Globus pallidus (tissue), 1 donor: Measurements from ENCODE around the gene CNGA3.
A peak's percentile ranks its signal among the peaks of the same experiment; 100 is the strongest.

Experiments used
- DNase-seq: peaks from one replicate; pipeline ENCODE4 v3.0.0-alpha.2; 2015; ENCODE audit warnings: low spot score

CNGA3 gene

DNA sequence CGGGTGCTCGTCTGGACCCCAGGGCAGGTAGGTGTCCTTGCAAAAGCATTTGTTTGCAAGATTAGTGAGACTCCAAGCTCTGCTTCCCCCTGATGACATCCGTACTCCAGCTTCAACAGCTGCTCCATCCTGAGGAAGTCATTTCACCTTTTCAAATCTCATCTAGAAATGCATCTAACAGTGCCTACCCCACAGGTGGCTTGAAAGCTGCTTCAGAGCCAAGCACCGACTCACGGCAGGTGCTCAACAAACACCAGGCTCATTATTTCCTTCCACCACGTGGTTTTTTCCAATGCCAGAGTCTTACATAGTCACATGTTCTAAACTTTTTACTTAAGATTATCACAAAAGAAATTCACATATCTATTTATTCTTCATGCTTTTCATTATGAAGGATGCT lies 31.9 kb downstream of the CNGA3 start:
- no peak for DNase-seq

DNA sequence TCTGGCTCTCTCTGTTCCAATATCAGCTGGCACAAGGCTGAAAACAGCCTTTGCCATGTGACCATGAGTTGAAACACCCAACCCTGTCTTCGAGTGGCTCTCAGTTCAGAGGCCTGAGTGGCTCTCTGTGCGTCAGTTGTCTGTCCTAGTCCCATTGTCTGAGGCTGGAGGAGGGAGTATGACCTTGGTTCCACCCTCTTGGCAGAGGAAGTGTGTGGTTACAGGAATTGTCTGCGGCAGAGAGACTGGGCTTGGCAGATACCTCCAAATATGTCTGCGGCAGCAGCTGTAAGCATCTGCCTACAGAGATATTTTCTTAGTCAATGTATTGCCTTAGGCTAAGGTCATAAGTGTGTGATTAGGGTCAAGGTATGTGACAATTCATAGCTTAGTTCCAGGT lies 32.6 kb downstream of the CNGA3 start:
- DNase-seq, result no peak

DNA sequence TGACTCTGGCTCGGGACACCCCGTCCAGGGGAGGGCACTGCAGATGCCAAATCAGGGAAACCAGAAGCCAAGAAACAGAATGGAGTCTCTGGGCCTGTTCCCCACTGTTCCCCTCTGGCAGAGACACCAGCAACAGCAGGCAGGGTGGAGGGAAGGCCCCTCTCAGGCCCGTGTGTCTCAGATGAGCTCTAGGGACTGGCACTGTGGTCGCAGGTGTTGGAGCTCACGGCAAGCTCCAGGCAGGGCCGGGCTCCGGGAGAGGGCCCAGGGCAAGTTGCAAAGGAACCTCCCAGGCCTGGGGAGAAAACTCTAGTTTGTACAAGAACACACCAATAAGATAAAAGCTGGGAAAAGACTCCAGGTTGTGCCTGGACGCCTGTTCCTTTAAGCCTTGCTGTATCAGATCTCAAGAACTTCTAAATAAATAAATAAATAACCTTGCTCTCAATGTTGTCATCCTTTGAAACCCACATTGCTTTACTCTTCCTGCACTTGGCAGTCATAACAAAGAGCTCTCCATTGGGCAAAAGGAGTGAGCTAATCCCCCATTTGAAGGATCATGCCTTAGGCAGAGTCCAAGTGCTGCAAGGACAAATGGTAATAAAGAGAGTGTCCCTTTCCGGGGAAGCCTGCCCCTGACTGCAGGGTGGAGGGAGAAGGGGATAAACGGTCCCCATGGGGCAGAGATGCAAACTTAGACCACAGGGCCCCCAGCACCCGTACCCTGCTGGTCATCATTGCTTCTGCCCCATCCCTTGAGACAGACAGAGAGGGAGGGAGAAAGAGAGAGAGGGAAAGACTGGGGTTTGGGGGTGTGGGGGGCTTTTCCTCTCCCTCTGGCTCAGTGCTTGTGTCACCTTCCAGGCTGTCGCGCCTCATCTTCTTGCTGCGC lies 33.3 kb downstream of the CNGA3 start:
- no peak for DNase-seq

DNA sequence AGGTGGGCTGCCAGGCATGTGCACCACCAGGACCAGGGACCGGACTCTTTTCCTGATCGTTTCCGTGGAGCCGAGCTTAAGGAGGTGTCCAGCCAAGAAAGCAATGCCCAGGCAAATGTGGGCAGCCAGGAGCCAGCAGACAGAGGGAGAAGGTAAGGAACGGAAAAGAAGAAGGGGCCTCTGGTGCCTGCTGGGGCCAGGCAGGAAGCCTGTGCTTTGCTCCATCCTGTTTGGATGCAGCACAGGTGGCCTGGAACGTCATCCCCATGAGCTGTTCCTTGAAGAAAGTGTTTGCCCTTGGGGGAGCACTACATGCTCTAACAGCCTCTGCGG lies 33.9 kb downstream of the CNGA3 start:
- no peak for DNase-seq

DNA sequence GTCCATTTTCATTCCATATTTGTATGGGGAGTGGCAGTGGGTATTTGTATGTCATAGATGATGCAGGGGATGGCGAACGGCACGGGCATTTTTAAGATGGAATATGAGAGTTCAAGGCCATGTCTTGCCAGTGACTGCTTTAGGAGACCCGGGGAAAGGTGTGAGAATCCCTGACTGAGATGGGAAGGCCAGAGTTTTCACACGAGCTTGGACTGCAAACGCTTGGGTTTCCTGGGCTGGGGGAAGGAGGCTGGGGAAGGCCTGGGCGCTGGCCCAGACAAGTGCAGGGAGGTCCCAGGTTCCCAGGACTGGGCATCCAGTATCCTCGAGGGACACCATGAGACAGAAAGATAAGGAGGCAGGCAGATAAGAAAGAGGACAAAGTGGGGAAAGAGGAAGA lies 35.2 kb downstream of the CNGA3 start:
- DNase-seq, result no peak

DNA sequence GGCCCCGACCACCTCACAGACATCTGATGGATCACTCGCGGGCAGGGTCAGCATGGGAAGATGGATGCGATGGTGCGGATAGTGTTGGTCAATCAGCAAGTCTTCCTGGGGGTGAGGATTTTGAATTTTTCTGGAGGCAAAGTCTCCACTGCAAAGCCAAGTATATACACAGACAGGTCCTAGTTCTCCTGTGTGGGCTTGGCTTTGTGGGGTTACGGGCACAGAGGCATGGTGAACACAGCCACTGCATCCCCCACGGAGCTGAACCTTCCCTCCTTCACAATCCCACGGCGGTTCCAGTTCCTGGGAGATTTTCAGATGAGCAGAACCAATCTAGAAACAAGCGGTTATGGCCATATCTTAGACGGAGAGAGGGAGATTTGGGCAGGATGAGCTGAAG lies 35.8 kb downstream of the CNGA3 start:
- DNase-seq, result no peak

DNA sequence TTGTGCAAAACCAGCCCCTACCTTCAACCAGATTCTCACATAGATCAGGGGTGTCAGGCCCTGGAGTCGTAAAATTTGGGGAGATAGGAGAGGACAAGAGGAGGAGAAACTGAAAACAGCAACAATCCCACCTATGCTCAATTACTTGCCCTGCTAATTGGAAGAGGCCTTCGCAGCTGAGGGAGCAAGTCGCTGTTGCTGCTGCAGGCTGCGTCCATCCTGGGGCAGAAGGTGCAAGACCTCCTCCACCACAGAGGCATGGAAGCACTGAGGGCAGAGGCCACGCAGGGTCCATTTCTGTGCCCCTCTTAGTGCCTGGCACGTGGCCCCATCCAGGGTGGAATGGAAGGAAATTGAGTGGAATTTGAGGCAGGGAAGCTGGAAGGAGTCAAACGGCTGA lies 36.5 kb downstream of the CNGA3 start:
- no peak for DNase-seq

DNA sequence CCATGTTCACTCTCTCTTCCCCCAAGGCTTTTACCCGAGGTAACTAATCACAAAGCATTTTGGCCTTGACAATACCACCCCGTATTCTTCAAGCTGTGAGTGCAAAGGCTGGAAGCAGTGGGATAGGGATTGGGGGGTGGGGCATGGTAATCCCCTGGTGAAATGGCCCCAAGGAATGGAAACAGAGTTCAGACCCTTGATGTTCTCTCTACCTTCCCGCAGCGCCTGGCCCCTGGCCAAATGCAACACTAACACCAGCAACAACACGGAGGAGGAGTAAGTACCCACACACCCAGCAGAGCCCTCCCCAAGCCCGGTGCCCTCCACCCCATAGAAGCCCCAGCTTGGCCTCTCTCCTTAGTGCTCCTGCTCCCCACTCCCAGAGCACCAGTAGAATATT lies 36.9 kb downstream of the CNGA3 start:
- no peak for DNase-seq

DNA sequence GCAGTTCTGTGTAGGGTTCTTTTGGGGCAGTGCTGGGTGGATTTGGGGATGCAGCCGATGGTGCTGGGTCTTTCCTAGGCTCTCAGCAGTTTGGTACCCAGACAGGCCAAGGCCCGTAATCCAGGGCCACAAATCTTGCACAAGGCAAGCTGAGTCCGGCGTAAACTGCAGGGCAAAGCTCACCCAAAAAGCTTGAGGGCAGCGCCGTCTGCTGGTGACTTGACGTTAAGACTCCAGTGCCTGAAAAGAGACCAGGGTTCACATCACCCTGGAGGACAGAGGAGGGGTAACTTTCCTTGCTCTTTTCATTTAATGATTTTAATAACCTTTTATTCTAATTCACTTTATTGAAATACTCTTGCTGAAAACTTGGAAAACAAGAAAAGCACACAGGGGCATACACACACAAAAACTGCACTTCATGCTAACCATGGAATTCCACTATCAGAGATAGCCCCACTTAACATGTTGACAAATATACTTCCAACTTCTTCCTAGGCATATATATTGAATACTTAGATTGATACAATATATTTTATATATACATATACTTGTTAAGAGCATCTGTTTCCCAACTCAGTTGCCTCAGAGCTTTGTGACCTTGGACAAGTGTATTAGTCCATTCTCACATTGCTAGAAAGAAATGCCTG lies 38.9 kb downstream of the CNGA3 start:
- DNase-seq, result peak; percentile 70

DNA sequence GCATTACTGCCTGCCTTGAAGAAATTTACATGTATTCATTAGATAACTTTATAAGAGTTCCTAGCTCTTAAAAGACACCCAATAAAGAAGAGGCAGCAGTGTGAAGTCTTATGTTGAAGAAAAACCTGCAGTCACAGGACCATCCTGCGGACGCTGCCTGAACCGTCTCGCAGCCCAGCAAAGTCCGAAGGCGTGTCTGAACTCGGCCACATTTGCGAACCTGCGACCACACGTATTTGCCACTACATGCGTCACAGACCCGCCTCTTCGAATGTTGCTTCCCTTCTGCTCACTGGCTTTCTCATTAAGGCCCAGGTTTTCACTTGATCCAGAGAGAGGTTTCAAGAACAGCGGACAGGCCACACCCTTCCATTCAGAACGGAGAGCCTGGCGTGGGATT lies 41.2 kb downstream of the CNGA3 start:
- no peak for DNase-seq

DNA sequence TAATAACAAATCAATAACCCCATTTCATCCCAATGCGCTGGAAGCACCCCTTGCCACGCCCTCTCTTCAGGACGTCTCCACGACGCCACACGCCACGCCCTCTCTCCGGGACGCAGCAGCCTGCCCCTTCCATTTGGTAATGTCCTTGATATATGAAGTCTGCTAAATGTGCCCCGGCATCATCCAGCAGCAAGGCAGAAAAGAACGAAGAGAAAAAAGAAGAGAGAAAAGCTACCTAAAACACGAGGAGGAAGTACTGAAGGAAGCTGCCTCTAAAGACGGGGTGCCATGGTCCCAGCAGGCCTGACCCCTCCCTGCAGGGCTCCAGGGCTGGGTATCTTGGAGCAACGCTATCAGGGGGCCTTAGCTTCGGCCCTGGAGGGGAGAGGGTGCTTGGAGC lies 41.8 kb downstream of the CNGA3 start:
- DNase-seq, result no peak

DNA sequence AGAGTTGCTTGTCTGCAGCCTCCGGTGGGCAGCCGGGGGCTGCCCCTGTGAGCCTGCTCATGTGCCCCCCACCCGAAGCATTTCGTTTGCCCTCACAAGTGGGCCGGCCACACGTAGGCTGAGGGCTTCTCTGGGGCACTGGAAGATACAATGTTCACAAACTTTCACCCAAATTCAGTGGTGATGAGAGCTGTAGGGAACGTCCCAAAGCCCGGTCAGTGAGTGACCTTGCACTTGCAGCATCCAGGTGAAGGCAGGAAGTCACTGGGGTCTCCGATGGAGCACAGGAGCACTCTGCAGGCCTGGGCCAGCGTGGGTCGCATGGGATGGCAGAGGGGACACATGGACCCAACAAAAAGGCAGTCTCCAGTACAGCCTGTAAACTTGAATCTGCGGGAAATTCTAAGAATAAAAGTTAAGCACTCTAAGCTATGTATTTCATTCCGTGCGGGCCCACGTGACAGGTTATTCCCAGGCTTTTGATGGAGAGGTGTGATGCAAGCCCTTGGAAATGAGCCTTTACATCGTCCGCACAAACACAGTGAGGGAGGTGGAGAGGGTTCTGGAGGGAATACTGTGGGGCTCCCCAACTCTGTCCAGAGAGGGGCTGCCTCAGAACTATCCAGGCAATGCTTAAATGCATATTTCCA lies 42.5 kb downstream of the CNGA3 start:
- no peak for DNase-seq

DNA sequence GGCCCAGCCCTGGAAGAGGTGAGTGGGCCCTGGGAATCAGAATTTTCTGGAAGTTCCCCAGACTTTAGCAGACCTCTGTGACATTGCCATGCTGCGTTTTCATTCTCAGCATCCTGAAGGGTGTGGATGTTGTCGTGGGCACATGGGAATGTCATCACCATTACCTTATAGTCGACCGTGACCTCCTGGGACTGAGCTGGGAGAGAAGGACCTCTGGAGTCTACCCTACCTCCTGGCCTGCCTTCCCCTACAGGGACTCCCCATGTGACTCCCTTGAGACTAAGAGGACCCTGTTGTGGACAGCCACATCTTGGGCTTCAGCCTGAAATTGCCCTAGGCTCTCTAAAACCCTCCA lies 43.0 kb downstream of the CNGA3 start:
- no peak for DNase-seq

DNA sequence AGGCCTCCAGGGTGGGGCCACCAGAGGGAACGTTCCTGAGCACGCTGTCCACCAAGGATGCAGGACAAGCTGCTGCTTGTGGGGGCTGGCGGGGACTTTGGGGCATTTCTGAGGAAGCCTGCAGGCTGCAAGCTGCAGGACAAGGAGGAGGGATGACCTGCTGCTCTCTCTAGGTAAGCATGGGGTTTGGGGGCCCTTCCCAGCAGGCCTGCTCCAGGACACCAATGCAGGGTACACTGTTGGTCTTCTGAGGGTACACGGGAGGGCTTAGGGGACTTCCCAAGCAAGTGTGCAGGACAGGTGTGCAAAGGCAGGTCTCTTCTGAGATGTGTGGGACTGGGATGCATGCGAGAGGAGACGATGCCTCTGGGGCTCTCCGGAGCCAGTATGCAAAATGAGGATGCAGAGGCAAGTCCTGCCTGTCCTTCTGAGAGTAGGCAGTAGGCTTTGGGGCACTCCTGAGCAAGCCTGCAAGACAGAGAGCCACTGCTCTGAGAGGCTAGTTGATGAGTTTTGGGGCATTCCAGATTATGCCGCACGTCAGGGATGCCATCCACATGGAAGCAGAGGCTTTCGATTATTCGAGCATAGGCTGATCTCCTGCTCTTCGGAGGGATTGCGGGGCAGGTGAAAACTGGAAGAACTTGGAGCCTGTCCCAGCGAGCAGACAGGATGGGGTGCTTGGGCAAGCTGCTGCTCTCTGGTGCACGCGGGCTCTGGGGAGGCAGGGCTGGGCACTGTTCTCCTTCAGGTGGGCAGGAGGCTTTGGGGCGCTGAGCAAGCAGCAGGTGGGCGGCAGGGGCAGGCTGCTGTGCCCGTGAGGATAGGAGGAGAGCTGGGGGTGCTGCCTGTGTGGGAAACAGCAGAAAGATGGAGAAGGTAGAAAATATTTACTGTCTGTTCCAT lies 44.6 kb downstream of the CNGA3 start:
- DNase-seq, result no peak

DNA sequence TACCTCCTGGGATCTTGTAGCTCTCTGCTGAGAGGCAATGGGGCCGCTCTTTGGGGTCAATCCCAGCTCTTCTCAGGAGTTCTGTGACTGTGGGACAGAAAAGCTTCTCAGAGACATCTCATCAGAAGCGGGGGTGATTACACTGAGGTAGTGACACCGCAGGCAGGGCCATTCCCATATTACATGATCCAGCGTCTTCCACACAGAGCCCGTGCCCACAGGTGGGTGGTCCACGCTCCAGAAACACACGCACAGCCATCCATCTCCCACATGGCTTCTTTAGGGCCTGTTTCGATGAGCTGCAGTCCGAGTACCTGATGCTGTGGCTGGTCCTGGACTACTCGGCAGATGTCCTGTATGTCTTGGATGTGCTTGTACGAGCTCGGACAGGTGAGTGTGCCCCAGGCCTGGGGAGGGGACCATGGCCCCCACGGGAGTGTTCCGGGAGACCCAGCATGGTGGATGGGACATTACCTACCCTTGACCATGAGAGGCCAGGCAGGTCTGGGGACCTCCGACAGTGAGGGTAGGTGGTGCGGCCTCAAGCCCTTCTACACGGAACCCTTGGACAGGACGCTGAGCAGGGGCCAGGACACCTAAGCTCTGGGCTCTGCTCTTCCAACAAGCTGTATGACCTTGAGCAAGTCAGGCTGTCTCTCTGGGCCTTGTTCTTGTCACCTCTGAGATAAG lies 45.5 kb downstream of the CNGA3 start:
- DNase-seq, result no peak

DNA sequence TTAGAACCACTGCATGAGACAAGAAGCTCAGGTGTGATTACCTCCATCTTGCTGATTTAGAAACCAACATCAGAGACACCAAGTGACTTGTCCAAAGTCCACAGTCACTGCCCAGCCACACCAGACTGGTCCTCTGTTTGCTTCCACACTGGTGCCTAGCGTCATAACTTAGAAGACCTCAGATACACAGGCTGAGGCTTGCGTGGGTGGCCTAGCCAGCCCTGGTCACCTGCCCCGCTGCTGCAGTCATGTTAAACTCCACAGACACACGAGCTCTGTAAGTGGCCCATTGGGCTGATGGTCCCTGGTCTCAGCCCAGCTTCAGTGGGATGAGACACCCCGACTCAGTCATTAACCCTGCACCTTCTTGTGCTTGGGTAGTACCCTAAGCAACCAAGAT lies 47.1 kb downstream of the CNGA3 start:
- DNase-seq, result no peak

DNA sequence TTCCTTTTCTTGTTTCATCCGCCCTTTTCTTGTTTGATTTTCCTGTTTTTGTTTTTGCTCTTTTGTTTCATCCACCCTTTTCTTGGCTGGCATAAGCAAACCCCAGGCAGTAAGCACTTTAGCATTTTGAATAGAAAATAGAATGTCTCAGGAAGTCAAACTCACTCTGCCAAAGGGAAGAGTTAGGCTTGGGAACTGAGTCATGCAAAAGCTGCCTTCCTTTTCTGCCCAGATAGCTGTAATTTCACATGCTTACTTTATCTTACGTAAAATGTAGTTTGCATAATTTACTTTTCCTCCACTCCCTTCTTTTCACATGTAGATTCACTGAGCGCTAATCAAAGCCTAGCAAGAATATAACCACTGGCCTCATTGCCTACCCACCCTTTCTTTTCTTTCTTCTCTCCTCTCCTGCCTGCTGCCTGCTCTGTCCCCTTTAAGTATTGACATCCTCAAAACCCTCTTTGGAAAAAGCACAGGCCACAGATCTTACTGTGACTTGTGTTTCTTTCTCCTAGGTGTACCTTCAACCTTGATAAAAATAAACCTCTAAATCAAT lies 48.4 kb downstream of the CNGA3 start:
- DNase-seq, result no peak

DNA sequence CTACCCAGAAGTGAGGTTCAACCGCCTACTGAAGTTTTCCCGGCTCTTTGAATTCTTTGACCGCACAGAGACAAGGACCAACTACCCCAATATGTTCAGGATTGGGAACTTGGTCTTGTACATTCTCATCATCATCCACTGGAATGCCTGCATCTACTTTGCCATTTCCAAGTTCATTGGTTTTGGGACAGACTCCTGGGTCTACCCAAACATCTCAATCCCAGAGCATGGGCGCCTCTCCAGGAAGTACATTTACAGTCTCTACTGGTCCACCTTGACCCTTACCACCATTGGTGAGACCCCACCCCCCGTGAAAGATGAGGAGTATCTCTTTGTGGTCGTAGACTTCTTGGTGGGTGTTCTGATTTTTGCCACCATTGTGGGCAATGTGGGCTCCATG lies 49.7 kb downstream of the CNGA3 start:
- DNase-seq, result no peak

DNA sequence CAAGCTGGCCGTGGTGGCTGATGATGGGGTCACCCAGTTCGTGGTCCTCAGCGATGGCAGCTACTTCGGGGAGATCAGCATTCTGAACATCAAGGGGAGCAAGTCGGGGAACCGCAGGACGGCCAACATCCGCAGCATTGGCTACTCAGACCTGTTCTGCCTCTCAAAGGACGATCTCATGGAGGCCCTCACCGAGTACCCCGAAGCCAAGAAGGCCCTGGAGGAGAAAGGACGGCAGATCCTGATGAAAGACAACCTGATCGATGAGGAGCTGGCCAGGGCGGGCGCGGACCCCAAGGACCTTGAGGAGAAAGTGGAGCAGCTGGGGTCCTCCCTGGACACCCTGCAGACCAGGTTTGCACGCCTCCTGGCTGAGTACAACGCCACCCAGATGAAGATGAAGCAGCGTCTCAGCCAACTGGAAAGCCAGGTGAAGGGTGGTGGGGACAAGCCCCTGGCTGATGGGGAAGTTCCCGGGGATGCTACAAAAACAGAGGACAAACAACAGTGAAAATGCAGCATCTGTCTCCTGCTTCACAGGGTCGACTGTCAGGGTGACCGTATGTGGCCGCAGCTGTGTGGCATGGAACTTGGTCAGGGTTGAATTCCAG lies 50.6 kb downstream of the CNGA3 start:
- no peak for DNase-seq

DNA sequence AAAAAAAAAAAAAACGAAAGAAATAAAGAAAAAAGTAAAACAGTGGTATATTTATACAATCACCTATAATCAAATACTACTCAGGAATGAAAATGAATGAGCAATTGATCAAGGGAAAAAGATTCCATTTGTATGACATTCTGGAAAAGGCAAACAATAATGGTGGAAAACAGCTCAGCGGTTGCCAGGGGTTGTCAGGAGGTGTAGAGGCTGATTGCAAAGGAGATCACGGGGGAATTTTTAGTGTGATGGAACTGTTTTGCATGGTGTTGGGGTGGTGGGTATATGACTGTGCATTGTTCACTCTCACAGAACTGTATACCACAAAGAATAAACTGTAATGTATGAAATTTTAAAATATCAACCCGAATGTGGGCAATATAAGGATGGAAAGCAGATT lies 52.9 kb downstream of the CNGA3 start:
- no peak for DNase-seq

DNA sequence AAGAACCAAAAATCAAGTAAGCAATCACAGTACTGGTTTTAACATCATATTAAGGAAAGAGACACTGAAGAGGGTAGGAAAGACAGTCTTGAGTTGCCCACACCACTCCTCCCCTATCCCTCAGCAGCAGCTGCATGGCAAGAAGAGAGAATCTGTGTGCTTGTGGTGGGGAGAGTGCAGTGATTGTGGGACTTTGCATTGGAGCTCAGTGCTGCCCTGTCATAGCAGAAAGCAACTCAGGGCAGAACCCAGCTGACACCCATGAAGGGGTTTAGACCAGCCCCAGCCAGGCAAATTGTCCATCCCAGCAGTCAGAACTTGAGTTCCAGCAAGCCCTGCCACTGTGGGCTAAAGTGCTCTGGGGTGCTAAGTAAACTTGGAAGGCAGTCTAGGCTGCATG lies 57.6 kb downstream of the CNGA3 start:
- no peak for DNase-seq
